H1 (cell line): Measurements from ENCODE around the gene PDE6B.

Experiments
- CHD2 ChIP-seq: IDR thresholded peaks from 2 replicates; pipeline ENCODE4 v1.6.1; 2012; ENCODE audit warnings: low read length, improper control_type of control experiment
- GABPA ChIP-seq: IDR thresholded peaks from 2 replicates; pipeline ENCODE4 v1.6.1; 2011; ENCODE audit warnings: mild to moderate bottlenecking, low read length, moderate library complexity, borderline replicate concordance; ENCODE audit not compliant: insufficient read depth
- KDM4A ChIP-seq: IDR thresholded peaks from one replicate; pipeline ENCODE4 v1.7.1; 2012; ENCODE audit warnings: low read depth, mild to moderate bottlenecking, moderate library complexity, low read length, inconsistent platforms; ENCODE audit not compliant: severe bottlenecking
- KDM5A ChIP-seq: fragments of 200-600 bp; IDR thresholded peaks from 2 replicates; pipeline ENCODE4 v1.7.1; 2012; ENCODE audit warnings: mild to moderate bottlenecking, low read length, inconsistent platforms, mixed read lengths
- MAX ChIP-seq: IDR thresholded peaks from 2 replicates; pipeline ENCODE4 v1.6.1; 2012; ENCODE audit warnings: inconsistent platforms
- POLR2A ChIP-seq, 2 experiments: IDR thresholded peaks; 1 replicate in 1 of 2; 2 replicates in 1 of 2; pipeline ENCODE4 v1.6.1; 2011; ENCODE audit warnings: low read depth in 2 of 2, low read length in 2 of 2, mild to moderate bottlenecking in 2 of 2; ENCODE audit errors: control extremely low read depth in 1 of 2
- SIN3A ChIP-seq, 2 experiments: IDR thresholded peaks in 1 of 2; conservative IDR thresholded peaks in 1 of 2; 2 replicates each; pipeline ENCODE4 v1.6.1; 2011 to 2012; ENCODE audit warnings: low read length in 2 of 2, improper control_type of control experiment in 1 of 2, low read depth in 1 of 2, mild to moderate bottlenecking in 1 of 2
- SIX5 ChIP-seq: IDR thresholded peaks from 2 replicates; pipeline ENCODE4 v1.6.1; 2011; ENCODE audit warnings: mild to moderate bottlenecking, low read depth, low read length
- SP1 ChIP-seq: IDR thresholded peaks from 2 replicates; pipeline ENCODE4 v1.6.1; 2011; ENCODE audit warnings: low read depth, low read length
- TF ChIP-seq, protein P1 (sequence below), 3 experiments: IDR thresholded peaks; 1 replicate in 2 of 3; 2 replicates in 1 of 3; pipeline versions ENCODE4 v1.5.1 to v1.6.1; 2011; ENCODE audit warnings: low read length in 3 of 3, mild to moderate bottlenecking in 3 of 3, inconsistent platforms in 2 of 3, low read depth in 1 of 3, moderate library complexity in 1 of 3; ENCODE audit not compliant: insufficient read depth in 1 of 3; ENCODE audit errors: control extremely low read depth in 1 of 3

DNA sequence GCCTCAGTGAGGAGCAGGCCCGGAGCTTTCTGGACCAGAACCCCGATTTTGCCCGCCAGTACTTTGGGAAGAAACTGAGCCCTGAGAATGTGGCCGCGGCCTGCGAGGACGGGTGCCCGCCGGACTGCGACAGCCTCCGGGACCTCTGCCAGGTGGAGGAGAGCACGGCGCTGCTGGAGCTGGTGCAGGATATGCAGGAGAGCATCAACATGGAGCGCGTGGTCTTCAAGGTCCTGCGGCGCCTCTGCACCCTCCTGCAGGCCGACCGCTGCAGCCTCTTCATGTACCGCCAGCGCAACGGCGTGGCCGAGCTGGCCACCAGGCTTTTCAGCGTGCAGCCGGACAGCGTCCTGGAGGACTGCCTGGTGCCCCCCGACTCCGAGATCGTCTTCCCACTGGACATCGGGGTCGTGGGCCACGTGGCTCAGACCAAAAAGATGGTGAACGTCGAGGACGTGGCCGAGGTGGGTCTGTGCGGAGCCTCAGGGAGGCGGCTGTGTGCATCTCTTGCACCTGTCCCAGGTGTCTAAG lies 323 bp downstream of the PDE6B start:
- TF ChIP-seq GABPA = no peak
- TF ChIP-seq, protein P1, sequence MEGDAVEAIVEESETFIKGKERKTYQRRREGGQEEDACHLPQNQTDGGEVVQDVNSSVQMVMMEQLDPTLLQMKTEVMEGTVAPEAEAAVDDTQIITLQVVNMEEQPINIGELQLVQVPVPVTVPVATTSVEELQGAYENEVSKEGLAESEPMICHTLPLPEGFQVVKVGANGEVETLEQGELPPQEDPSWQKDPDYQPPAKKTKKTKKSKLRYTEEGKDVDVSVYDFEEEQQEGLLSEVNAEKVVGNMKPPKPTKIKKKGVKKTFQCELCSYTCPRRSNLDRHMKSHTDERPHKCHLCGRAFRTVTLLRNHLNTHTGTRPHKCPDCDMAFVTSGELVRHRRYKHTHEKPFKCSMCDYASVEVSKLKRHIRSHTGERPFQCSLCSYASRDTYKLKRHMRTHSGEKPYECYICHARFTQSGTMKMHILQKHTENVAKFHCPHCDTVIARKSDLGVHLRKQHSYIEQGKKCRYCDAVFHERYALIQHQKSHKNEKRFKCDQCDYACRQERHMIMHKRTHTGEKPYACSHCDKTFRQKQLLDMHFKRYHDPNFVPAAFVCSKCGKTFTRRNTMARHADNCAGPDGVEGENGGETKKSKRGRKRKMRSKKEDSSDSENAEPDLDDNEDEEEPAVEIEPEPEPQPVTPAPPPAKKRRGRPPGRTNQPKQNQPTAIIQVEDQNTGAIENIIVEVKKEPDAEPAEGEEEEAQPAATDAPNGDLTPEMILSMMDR (IDR thresholded peaks at IDR 0.05; ENCODE audit: control extremely low read depth in 1 of 3, insufficient read depth in 1 of 3, low read depth in 1 of 3, low read length in 3 of 3) = no peak
- no peak for TF ChIP-seq SP1
- TF ChIP-seq POLR2A (IDR thresholded peaks at IDR 0.05; ENCODE audit: control extremely low read depth in 1 of 2, low read depth in 2 of 2, low read length in 2 of 2) = no peak
- no peak for TF ChIP-seq SIX5
- no peak for TF ChIP-seq CHD2
- no peak for TF ChIP-seq MAX
- TF ChIP-seq SIN3A (conservative IDR thresholded peaks at IDR 0.05 in 1 of 2, IDR thresholded peaks at IDR 0.05 in 1 of 2; ENCODE audit: low read depth in 1 of 2, low read length in 2 of 2) = no peak
- TF ChIP-seq KDM4A = no peak
- no peak for TF ChIP-seq KDM5A
